Tongue (tissue), 2 donors: ENCODE measurements around the gene DNAI7. TPM values are rescaled to one million over a fixed set of nuclear protein-coding genes. Genes with fewer than 3 reads are reported as not detected.

Experiments used
- DNase-seq: peaks from one replicate; pipeline ENCODE4 v3.0.0-alpha.2; 2015
- total RNA-seq: library from RNA; depleted of rRNA; stranded (reverse); fragments of >200 nt; gene quantifications from one replicate; pipeline ENCODE4 v1.2.3, GENCODE V29; 2014

The DNAI7 gene
- total RNA-seq, 1 donor from 2014 or later: 1.5 TPM

DNA sequence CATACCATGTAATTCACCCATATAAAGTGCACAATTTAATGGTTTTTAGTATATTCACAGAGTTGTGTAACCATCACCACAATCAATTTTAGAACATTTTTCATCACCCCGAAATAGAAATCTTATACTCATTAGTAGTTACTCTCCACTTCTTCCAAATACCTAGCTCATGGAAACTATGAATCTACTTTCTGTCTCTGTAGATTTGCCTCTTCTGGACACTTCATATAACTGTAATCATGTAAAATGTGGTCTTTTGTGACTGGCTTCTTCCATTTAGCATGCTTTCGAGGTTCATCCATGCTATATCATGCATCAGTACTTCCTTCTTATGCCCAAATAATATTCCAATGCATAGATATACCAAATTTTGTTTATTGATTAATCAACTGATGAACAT is 10.8 kb downstream of the DNAI7 start:
- DNase-seq: no peak

DNA sequence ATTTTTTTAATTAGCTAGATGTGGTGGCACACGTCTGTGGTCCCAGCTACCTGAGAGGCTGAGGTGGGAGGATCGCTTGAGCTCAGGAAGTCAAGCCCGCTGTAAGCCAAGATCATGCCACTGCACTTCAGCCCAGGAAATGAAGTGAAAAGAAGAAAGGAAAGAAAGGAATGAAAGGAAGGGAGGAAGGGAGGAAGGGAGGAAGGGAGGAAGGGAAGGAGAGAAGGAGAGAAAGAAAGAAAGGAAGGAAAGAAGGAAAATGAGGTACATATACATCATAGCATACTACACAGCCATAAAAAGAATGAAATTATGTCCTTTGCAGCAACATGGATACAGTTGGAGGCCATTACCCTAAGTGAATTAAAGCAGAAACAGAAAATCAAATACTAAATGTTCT is 12.2 kb downstream of the DNAI7 start:
- no peak for DNase-seq

DNA sequence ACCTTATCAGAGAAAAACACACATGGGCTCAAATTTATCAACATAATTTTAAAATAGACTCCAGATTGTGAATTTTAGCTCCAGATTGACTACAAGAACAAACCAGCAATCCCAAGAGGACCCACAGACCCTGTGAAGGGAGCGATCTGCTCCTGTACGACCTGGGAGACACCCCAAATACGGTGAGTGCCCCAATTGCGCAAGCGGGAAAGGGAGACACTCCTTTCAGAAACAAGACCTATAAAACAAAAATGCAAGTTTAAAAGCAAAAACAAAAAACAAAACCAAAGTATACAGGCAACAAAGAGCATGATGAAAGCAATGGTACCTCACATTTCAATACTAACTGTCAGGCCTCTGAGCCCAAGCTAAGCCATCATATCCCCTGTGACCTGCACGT is 32.1 kb downstream of the DNAI7 start:
- no peak for DNase-seq

DNA sequence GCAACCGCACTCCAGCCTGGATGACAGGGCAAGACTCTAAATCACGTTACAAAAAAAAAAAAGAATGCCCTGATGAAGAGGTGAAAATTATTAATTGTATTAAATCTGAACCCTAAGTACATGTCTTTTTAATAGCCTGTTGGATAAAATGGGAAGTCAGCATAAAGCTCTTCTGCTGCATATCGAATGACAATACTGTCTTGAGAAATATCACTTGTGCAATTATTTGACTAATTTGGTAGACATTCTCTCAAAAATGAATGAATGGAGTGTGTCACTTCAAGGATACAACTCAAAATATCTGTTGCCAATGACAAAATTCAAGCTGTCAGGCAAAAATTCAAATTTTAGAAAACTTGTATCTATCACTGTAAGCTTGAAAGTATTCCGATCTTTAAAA is 38.9 kb downstream of the DNAI7 start:
- no peak for DNase-seq

DNA sequence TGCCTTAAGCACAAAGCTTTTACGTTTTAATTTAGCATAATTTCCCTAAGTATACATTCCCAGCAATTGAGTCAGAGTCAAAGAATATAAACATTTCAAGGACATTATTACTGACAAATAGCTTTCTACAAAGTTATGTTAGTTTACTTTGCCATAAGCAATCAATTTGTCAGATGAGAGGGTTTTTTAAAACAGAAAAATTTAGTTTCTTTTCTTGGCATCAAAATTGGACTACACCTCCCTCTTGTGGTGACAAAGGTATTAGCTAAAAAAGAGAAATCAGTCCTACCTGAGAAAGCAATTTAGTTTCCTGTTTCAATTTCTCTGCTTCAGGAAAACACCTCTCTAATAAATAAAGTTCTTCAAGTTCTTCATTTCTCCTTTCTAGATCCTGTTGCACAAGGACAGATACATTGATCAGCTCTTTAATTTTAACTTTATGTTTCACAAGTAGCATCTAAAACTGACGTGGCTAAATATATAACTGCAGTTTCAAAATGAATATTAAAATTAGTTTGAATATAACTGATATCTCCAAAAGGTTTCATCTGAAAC is 39.9 kb downstream of the DNAI7 start:
- DNase-seq: peak; percentile 49

DNA sequence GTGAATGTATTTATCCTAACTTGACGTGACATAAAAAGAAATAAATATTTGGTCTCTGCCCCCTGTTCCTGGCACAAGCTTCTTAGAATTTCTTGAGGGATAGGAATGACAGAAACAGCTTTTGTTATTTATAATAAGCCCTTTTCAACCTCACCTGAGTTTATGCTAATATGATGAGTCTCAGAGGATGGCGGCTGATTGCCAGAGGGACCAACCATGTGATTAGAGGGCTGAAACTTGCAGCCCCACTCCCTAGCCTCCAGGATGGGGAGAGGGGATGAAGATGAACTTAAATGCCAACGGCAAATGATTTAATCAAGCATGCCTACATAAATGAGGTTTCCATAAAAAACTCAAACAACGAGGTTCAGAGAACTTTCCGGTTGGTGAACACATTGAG is 42.9 kb downstream of the DNAI7 start:
- no peak for DNase-seq

DNA sequence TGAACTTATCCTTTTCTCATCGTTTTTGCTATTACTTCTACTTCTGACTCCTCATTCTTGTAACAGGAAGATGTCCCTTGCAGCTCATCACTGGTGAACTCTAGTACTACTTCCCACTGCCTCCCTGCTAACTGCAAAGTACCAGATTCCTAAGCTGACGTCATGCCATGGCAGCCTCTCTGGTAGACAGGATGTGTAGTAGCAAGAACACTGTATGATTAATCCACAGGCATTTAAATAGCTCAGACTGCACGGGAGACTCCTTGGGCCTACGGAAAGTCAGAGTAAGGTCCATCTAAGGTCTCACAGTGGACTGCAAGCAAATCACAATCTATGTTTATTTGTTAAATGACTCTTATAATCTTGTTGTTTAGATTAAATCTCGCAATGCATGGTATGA is 43.5 kb downstream of the DNAI7 start:
- peak; percentile 54 for DNase-seq

DNA sequence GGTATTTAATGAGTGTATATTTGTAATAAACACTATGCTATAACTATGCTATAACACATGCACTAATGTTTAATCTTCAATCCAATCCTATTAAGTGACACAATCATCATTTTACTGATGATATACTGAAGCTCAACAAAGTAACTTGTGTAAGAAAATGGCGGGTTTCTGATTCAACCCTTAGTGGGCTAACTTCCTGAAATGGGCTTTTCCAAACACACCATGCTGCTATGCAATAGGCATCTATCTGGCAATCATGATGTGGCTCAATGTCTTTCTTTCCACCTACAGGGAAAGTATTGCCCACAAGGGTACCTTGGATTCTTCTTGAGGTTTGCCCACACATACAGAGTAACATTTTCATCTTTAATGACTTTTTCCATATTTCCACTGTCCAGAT is 48.3 kb downstream of the DNAI7 start:
- DNase-seq: no peak

DNA sequence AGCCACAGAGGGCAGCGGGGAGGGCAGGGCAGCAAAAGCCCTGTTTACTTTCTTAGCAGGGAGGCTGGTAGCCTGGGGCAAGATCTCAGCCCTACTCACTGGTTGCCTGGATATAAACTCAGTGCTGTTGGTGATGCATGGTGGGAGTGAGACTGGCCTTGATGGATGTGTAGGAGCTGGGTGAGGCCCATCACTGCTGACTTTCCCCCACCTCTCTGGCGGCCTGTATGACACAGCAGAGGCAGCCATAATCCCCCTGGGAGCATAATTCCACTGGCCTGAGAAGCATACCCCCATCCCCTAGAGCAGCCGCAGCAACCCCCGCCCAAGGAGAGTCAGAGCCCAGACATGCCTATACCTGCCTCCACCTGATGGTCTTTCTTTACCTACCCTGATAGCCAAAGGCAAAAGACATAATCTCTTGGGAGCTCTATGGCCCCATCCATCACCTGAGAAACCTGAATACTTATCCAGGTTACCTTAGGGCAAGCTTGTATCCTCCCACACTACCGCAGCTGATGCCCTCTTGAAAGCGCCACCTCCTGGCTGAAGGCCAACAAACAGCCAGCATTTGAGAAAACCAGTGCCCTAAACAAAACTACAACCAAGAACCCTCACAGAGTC is 59.3 kb downstream of the DNAI7 start:
- no peak for DNase-seq

DNA sequence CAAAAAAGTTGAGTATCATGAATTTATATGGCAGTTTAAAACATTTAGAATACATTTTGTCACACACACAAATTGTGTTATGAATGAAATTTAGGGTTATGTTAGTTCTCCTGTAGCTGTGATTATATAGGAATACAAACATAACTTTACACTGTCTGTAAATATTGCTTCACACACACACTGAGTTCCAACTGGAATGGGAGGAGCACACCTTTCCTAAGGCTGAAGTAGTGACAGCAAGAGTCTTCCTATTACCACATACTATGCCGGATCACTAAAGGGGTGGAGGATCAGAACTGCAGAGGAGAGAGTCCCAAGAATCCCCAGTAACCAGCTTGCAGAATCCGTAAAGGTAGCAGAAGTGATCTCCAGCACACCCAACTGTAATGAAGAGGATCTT is 63.7 kb downstream of the DNAI7 start:
- DNase-seq: no peak

DNA sequence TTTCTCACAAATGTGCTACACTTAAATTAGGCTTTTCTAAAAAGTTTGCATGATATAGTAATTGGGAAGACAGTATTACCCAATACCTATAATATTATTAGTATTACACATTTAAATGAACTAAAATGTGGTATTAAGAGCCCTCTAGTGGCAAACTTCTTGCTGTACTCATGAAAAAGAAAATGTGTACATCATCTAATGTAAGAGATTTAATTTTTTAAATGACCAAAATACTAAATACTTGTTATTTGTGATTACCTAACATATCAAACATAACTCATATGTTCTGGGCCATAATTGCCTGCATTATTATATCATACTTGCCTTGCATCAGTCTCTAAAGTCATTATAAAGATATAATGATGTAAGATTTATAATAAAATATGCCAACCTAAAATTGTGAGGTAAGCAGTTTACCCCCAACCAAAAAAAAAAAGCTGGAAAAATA is 64.2 kb downstream of the DNAI7 start:
- DNase-seq: peak; percentile 46

DNA sequence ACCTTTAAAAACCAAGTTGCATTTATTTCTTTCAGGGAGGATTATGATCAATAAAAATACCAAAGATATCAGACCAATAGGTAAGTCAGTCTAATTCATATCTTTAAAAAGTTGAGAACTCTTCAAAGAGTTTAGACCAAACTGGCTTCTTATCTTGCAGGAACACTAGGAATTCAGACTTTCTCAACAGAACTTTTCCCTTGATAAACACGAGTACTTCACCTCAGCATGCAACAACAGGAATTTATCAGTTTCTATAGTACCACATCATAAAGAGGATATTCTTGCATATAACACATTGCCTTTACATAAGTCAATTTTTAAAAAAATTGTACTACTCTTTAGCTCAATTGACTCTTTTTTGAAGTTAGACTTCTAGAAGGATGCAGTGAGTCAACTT is 68.2 kb downstream of the DNAI7 start:
- no peak for DNase-seq

DNA sequence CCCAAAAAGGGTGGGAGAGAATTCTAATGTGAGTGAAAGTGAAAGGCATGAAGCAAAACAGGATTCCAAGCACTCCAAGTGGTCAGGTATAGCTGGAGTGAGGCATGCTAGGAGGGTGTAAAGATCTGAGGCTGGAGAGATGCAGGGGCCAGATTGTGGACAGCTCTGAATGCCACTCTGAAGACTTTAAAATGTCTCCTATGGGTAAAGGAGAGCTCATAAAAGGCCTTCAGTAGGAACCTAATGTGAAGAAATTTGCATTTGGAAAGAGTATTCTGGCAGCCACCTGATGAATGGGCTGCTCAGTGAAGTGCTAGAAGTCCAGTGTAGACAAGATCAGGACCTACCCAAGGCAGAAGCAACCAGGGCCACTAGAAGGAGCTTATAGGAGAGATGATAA is 68.9 kb downstream of the DNAI7 start:
- no peak for DNase-seq

DNA sequence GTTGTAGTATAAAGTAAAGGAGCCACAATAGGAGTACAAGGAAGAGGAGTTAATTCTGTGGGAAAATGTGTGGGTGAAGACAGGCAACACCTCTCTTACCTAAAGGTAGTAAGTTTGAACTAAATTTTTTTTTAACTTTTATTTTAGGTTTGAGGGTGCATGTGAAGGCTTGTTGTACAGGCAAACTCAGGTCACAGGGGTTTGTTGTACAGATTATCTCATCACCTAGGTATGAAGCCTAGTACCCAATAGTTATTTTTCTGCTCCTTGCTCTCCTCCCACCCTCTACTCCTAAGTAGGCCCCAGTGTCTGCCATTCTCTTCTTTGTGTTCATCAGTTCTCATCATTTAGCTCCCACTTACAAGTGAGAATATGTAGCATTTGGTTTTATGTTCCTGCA is 70.5 kb downstream of the DNAI7 start:
- DNase-seq: no peak

DNA sequence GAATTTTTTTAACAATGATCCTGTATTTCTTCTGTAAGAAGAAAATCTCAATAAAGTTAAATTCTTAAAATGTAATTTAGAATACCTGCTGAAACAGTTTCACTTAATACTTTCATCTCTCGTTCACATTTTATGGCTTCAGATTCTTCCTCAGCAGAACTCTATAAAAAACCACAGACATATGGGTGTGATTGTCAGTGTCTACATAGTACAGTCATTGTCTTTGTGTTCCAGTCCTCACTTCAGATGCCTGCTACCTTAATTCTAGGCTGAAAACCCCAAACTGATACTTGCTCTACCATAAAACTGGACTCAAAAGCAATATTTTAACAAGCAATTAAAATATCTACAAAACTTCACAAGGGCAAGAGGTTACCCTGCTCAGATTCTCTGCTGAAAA is 71.8 kb downstream of the DNAI7 start:
- no peak for DNase-seq

DNA sequence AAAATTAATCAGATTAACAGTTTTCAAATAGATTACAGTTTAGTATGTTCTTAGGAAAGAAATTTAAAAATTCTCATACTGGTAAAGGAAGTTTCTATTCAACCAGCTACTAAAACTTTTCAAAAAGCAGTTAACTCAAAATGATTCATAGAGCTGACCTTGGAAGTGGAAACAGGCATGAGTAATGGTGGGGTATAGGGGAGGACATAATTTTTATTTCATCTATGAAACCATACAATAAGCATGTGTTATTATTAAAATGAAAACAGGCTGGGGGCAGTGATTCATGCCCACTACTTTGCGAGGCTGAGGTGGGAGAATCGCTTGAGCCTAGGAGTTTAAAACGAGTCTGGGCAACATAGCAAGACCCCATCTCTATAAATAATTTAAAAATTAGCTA is 73.0 kb downstream of the DNAI7 start:
- no peak for DNase-seq

DNA sequence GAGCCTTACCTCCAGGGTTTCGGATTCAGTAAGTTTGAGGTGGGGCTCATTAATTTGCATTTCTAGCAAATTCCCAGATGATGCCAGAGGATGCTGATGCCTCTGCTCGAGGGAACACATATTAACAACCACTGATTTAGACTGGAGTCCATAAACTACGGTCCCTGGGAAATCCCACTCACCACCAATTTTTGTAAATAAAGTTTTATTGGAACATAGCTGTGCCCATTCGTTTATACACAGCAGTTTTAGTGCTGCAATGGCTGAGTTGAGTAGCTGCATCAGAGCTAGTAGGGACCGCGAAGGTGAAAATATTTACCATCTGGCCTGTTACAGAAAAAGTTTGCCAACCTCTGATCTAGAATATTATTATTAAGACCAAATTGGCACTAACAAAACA is 73.8 kb downstream of the DNAI7 start:
- DNase-seq: no peak

DNA sequence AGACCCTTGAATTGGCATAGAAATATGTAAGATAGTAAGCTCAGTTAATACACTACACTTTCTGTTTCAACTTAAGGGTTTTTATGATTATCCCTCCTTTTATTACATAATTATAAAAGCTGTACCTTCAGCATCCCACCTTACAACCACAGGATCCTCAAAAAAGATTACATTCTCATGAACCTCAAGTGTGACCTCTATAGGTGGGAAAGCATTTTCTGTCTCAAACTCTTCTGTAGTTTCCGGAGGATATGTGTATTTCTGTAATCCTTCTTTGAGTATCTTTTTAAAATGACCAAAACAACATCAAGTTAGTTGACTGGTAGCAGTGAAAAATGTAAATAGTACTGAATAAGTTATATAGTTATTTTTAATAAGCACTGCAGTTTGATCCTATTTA is 75.9 kb downstream of the DNAI7 start:
- no peak for DNase-seq

DNA sequence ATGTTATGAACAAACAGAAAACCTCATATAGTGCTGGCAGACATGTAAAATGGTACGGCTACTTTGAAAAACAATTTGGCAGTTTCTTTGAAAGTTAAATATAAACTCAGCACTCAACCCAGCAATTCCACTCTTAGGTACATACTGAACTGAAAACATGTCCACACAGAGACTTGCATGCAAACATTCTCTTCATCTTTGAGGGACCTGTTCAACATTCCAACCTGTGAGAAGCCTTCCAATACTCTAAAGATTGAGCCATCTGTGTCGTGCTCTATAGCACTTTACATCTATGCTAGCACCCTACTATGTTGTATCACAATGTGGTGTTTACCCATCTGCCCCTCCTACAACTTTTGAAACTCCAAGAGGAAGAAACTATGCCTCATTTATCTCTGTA is 79.3 kb downstream of the DNAI7 start:
- DNase-seq: no peak

DNA sequence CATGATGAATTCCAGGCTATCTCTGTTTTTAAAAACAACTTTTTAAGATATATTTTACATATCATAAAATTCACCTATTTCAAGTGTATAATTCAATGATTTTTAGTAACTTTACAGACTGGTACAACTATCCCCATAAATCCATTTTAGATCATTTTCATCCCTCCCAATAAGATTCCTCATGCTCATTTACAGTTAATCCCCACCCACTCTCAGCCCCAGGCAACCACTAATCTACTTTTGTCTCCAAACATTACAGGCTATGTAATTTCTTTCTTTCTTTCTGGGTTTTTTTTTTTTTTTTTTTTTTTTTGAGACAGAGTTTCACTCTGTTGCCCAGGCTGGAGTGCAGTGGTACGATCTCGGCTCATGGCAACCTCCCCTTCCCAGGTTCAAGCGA is 81.3 kb downstream of the DNAI7 start:
- no peak for DNase-seq

DNA sequence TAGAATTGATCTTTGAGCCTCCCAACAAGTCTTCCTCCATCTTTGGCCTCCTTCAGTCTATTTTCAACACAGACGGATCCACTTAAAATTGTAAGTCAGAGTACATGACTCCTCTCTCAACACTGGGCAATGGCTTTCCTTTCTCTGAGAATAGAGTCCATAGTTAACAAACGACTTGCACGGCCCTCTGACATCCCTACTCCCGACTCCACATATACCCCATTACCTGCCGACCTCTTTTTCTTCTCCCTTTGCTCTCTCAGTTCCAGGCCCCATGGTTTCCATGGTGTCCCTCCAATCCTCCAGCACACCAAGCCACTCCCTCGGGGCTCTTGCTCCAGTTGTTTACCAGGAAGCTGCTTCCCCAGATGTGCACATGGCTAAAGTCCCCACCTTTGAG is 84.7 kb downstream of the DNAI7 start:
- DNase-seq: no peak

DNA sequence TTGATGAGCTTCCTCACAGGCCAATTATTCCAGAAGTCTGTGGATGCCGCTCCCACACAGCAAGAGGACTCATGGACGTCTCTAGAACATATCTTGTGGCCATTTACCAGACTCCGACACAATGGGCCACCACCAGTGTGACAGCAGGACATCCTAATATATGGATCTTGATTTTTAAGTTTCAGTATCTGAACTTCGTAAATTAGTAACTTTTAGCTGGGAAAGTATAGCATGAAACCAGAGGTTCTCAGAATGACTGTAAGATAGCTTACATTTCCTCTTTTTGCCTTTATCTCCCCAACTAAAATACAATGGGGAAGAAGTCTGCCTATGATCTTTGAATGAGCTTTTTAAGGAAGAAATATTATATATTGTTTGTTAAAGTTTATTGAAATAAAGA is 87.0 kb downstream of the DNAI7 start:
- no peak for DNase-seq

DNA sequence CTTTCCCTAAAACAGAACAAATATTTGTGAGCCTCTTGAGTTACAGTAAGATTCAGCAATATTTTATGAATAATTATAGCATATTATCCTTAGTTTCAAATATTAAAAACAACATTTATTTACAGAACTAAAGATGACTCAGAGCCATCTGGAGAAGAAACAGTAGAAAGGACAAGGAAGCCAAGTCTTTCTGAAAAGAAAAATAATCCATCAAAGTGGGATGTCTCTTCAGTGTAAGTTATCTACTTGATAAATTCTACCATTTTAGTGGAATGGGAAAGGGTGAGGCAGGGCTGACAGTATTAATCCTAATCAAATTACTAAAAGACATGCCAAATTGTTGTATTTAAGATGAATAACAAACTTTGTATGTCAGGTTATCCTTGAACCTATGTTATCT is 88.1 kb downstream of the DNAI7 start:
- no peak for DNase-seq

DNA sequence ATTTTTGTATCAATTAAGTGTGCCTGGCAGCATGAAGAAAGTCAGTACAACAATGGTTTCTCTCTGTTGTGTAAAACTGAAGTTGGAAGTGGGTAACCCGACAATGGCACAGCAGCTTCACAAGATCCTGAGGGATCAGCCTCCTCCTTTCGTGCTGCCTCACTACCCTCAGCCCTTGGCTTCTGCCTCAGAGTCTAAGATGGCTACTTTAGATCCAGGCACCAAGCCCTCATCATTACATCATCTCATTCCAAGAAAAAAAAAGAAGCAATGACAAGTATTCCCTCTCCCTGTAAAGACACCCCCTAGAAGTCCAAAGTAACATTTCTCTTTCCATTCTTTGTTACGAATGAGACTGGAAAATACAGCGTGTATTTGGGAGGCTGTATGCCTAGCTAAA is 92.6 kb downstream of the DNAI7 start:
- DNase-seq: no peak

DNA sequence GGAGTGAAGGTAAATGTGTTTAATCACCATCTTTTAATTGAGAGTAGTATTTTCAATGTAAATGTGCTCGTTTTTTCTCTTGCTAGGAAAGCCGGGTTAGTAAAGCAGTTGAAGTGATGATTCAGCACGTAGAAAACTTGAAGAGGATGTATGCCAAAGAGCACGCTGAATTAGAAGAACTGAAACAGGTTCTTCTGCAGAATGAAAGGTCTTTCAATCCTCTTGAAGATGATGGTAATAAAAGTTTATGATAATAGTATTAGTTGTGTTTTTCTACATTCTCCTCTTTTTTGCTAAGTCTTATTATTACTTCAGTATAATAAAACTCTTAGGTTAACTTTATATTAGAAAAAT is 93.9 kb downstream of the DNAI7 start:
- DNase-seq: no peak
